Dermis blood vessel endothelial cell (primary cell): ENCODE data around the gene SHLD1. TPM values are rescaled to one million over a fixed set of nuclear protein-coding genes. Genes with fewer than 3 reads are reported as not detected.
"Not testable (repeated sequence)": the region's sequence is repeated elsewhere in the genome, so short reads cannot be mapped to it uniquely, and the experiment has no call there.

Experiments used
- DNase-seq: peaks from one replicate; pipeline ENCODE4 v3.0.0; 2010
- total RNA-seq: library from RNA; depleted of rRNA; stranded (reverse); fragments of >200 nt; gene quantifications from 2 replicates; pipeline ENCODE4 v1.2.3, GENCODE V29; 2014

Gene SHLD1
- total RNA-seq, 1 donor from 2014 or later = 3.4 TPM

DNA sequence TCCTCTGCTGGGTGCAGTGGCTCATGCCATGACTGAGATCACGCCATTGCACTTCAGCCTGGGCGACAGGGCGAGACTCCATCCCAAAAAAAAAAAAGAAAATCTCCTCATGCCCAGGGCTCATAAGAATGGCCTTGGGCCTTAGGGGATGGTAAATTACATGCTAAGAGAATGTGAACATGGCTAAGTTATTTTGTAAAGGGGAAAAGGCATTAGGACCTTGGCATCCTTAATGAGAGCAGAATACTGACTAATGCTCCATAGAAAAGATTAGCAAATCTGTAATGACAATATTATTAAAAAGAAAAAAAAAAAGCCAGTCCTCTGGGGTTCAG lies 12.6 kb upstream of the SHLD1 start:
- DNase-seq = no peak

DNA sequence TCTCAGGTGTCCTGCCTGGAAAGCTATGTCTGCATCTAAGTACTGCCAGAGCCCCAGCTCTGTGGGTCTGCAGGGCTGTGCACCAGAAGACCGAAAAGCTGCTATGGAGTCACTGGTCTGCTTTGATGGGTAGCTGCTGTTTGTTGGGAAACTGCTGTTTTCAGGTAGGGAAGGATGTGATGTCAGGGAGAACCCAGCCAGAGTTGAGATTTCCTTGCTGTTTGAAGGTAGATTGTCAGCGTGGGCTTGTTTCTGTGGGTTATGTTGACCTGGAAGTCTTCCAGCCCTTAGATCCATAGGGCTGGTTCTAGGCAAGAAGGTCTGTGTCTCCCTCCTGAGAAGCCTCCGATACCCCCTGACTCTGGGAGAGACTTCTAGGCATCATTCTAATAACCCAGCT lies 12.2 kb upstream of the SHLD1 start:
- no peak for DNase-seq

DNA sequence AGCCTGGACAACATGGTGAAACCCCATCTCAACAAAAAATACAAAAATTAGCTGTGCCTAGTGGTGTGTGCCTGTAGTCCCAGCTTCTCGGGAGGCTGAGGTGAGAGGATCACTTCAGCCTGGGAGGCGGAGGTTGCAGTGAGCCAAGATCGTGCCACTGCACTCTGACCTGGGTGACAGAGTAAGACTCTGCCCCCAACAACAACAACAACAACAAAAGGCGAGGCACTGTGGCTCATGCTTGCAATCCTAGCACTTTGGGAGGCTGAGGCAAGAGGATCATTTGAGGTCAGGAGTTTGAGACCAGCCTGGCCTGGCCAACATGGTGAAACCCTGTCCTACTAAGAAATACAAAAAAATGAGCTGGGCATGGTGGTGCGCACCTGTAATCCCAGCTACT lies 9.6 kb upstream of the SHLD1 start:
- DNase-seq = not testable (repeated sequence)

DNA sequence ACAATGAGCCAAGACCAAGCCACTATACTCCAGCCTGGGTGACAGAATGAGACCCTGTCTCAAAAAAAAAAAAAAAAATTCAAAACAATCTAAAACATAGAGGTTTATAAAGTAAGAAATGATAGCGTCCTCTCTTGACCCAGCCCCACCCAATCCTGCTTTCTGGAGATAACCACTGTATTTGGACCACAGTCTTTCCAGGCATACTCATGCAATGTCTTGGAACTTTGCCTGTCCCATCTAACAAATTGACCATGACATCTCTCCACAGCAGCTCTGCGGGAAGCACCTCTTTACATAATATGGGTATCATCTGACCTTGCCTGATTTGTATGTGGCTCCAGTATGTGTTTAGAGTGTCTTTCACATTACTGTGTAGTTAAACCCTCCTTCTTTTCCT lies 9.1 kb upstream of the SHLD1 start:
- DNase-seq = no peak

DNA sequence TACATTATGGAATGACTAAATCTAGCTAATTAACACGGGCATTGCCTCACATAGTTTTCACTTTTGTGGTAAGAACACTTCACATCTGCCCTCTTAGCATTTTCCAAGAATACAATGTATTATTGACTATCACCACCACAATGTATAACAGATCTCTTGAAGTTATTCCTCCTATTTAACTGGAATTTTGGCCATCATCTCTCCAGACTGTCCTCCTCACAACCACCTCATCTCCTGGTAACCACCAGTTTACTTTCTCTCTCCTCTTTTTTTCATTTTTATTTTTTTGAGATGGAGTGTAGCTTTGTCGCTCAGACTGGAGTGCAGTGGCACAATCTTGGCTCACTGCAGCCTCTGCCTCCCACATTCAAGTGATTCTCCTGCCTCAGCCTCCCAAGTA lies 8.2 kb upstream of the SHLD1 start:
- DNase-seq = no peak

DNA sequence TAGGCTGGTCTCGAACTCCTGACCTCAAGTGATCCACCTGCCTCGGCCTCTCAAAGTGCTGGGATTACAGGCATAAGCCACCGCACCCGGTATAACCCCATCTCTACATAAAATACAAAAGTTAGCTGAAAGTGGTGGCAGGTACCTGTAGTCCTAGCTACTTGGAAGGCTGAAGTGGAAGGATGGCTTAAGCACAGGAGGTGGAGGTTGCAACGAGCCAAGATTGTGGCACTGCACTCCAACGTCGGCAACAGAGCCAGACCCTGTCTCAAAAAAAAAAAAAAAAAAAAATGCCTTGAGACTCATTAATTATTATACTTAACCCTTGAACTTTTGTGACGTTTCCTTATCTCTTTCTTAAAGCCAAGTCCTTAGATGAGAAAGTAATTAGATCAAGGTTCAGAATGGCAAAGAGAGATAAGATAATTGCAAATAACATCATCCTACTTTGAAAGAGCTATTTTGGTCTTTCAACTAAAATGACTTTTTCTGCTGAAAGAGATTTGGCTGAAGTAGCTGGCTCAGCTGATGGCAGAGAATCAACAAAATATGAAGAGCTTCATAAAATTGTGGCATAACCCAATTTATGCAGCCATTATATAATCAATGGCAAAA lies 4.7 kb upstream of the SHLD1 start:
- no peak for DNase-seq

DNA sequence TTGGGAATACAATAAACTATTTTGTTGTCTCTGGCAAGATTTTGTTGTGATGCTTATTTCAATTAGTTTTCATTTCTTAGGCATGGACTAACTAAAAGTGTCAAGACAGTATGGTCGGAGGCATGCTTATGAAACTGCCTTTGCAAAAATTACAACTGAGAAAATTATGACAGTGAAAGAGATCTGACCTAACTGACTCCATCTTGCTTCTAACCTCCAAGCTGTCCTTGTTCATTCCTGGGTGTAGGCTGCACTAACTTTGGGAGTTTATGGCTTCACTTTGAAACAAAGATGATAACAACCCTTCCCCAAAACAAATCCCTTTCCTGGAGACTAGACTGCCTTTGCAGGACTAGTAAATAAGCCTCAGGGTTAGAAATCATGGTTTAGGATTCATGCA lies 4.1 kb upstream of the SHLD1 start:
- DNase-seq = no peak

DNA sequence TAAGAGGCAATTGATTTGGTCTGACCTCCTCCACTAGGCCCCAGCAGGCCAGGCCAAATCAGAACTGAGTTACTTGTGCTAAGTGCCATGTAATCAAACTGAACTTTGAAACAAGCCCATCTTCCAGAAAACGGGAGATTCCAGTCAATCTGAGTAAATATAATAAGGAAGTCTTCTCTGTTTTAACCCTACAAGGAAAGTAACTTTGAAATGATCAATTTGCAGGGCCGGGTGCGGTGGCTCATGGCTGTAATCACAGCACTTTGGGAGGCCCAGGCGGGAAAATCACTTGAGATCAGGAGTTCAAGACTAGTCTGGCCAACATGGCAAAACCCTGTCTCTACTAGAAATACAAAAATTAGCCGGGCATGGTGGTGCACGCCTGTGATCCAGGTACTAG lies 2.0 kb upstream of the SHLD1 start:
- no peak for DNase-seq

DNA sequence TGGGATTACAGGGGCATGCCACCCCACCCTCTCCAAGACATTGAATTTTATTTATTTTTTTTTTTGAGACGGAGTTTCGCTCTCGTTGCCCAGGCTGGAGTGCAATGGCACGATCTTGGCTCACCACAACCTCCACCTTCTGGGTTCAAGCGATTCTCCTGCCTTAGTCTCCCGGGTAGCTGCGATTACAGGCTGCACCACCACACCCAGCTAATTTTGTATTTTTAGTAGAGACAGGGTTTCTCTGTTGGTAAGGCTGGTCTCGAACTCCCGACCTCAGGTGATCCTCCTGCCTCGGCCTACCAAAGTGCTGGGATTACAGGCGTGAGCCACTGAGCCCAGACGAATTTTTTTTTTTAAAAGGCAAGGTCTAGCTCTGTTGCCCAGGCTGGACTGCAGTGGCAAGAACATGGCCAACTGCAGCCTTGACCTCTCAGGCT lies 669 bp upstream of the SHLD1 start:
- not testable (repeated sequence) for DNase-seq

DNA sequence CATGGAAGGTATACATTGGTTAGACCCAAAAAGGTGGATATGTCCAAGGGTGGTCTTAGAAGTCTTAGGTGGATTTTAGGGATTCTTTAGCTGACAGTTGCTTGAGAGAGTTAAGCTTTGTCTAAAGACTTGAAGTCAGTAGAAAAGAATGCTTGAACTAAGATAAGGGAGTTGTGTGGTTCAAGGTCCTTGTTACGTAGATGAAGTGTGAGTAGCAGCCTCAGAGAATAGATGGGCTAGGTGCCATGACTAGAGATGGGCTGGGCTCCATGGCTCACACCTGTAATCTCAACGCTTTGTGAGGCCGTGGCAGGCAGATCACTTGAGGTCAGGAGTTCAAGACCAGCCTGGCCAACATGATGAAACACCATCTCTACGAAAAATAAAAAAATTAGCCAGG lies 1.7 kb downstream of the SHLD1 start:
- DNase-seq = no peak

DNA sequence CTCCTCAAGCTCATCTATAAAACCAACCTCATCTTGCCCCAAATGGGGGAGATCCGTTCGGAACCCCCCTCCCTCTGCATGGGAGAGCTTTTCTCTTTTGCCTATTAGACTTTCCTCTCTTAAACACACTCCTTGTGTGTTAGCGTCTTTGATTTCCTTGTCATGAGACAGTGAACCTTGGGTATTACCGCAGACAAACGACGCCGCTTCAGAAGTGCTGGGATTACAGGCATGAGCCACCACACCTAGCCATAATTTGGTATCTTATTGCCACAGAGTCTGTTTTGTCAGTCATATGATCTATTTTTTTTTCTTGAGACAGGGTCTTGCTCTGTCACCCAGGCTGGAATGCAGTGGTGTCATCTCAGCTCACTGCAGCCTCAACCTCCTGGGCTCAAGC lies 3.6 kb downstream of the SHLD1 start:
- no peak for DNase-seq

DNA sequence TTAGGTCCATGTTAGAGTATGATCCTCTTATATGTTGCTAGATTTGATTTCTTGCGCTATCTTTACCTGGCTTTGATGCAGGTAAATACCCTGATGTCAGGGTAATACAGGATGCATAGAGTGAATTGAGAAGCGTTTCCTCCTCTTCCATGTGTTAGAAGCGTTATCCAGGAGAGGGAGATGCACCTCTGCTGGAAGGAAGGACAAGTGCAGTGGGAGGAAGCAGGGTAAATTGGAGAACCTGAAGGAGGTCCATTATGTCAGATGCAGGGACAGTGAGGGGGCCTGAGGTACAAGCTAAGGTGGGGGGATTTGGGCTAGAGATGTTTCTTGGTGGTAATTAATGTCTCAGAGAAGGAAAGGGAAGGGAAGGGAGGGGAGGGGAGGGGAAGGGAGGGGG lies 7.7 kb downstream of the SHLD1 start:
- no peak for DNase-seq

DNA sequence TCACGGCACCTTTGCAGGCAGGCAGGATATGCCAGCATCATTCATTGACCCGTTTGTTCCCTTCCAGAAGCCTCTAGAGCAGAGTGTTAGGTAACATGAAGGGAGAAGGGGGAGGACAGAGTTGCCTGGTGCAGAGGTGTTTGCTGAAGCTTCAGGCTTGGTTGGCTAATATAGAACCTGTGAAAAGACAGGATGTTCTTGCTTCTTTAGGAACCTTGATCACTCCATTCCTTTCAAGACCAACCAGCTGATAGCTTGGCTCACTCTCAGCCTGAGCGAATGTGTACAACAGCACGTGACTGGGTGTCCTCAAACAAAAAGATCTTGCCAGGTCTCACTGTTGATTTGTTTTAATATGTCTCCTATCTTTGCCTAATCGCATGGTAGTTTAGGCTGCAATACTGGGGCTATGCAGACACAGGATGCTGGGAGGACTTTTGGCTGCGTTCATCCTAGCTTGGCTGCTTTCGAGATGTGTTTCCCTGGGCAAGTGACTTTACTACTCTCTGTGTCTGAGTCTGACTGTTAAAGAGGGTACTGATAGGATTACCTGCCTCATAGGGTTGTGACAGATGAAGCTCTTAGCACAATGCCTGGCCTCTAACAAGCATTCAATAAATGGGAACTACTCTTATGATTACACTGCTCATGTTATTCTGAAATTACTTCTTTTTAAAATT lies 16.0 kb downstream of the SHLD1 start:
- DNase-seq = no peak

DNA sequence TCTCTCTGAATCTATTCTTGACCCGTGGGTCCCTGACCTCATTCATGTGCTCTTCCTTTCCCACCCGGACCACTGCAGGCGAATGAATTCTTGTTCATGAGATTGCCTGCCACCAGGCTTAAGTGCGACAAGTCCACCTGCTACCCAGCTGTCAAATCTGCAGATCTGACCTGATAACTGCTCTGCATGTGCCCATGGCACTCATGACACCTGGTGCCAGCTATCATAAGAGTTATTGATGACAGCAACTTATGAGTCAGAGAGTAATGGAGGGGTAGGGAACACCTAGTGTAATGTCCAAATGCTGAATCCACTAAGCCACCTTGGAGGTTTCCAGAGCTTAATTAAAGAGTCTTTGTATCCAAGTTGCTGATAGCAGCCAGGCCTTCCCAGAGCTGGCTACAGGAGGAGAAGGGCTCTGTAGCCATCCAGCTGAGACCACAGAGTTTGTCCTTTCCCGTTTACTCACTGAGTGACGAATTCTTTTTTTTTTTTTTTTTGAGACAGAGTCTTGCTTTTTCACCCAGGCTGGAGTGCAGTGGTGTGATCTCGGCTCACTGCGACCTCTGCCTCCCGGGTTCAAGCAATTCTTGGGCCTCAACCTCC lies 17.4 kb downstream of the SHLD1 start:
- DNase-seq = no peak

DNA sequence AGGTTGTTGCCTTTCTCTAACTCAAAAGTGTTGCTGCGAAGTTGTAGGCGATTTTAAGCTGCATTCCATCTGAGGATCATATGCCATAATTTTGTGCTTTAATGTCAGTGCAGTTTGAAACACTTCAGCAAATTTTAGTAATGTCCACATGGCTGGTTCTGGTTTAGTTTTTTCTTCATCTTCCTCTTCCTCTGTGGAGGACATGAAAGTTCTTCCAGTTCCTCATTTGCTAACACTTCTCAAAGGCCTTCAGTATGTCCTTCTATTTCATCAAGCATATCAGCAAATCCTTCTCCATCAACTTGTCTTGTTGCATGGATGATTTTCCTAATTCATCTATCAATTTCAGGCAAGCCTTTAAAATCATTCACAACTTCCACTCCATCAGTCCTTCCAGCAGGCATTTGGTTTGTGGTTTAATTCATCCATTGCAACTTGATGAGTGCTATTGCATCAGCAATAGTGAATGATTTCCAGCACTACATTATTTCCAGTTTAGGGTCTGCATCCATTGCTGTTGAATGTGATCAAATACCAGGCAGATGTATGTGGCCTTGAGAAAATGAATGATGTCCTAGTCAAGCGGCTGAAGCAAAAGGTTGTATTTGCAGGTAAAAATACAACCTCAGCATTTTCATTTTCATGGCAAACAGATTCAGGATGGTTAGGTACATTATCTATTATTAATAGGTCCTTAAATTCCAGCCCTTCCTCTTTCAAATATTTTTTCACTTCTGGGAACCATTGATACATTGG lies 20.2 kb downstream of the SHLD1 start:
- no peak for DNase-seq

DNA sequence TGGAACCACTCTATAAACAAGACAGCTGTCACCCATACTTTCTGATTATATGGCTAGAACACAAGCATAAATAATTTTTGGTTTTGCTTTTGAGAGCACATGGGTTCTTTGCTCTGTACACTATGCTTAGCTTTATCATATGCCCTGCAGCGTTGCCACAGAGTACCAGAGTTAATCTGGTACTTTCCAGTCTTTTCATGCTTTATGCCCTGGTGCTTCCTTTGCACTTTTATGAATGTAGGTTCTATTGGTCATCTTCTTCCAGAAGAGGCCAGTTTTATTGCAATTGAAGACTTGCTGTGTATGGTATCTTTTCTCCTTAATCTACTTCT lies 20.8 kb downstream of the SHLD1 start:
- no peak for DNase-seq

DNA sequence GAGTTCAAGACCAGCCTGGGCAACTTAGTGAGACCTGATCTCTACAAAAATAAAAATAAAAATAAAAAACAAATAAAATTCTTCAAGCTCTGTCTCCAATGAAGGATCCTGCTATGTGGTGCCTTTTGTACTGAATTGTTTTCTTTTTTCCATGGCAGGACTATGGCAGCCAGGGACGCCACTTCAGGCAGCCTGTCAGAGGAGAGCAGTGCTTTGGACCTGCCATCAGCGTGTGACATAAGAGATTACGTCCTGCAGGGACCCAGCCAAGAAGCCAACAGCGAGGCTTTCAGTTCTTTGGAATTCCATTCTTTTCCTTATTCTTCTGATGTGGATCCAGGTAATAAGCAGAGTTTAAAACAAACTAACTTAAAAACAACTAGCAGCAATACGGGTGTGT lies 22.5 kb downstream of the SHLD1 start:
- no peak for DNase-seq

DNA sequence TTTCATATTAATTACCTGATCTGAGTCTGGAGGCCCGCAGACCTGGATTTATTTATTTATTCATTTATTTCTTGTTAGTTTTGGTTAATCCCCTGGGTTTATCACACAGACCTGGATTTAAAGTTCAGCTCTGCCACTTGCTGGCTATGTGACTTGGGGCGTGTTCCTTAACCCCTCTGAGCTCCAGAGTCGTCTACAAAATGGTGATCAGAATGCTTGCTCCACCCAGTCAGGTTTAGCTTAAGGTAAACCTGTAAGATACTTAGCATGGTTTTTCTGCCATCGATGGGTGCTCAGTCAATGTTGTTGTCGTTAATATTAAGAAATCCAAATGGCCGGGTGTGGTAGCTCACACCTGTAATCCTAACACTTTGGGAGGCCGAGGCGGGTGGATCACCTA lies 23.4 kb downstream of the SHLD1 start:
- no peak for DNase-seq

DNA sequence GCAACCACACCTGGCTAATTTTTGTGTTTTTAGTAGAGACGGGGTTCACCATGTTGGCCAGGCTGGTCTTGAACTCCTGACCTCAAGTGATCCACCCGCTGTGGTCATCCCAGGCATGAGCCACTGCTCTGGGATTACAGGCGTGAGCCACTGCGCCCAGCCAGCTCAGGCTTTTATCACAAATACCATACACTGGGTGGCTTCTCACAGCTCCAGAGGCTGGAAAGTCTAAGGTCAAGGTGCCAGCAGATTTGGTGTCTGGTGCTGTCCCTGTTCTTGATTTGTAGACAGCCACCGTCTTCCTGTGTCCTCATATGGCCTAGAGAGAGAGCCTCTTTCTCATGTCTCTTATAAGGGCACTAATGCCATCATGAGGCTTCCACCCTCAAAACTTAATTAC lies 25.9 kb downstream of the SHLD1 start:
- no peak for DNase-seq

DNA sequence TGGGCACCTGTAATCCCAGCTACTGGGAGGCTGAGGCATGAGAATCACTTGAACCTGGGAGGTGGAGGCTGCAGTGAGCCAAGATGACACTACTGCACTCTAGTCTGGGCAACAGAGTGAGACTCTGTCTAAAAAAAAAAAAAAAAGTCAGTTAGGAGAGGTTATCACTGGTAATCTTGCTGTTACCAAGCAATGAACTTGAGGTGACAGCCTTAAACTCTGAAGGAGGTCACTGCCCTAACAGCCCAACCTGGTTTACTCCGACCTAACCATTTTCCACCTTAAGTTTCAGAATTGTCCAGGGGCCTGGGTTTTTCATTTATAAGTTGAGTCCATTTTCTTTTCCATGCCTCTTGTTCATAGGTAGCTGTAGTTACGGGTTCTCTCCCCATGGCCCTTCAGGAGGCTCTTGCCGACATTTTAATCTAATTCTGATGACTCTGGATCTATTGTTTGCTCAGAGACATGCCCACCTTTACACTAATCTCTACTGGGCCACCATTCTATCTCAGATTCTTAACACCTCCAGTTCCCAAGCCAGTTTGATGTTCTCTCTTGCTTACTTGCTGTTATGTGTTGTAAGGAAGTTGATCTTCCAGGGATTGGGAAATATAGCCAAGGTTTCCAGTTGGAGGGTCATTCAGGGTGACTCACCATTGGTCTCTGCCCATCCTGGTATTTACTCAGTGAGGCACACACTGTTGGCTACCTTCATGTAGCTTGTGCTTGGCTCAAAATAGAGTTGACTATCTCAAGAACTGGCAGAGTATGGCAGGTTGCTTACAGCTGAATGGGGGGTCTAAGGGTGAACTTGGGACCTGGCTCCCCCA lies 29.1 kb downstream of the SHLD1 start:
- DNase-seq = peak; percentile 16

DNA sequence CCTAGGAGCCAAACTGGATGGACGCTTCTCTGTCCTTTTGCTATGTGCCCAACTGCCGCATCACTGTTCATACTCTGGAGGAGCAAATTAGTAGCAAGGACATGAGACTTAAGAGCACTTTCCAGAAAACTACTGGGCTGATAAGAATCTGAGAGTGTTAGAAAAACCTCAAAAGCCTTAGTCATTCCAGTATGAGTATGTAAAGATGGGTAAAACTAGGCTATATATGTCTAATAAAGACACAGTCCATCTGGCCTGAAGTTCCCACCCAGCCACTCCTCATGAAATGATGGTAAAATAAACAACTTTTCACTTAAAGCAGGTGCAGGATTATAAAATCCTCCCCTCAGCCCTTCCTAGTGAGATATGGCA lies 30.6 kb downstream of the SHLD1 start:
- DNase-seq = no peak

DNA sequence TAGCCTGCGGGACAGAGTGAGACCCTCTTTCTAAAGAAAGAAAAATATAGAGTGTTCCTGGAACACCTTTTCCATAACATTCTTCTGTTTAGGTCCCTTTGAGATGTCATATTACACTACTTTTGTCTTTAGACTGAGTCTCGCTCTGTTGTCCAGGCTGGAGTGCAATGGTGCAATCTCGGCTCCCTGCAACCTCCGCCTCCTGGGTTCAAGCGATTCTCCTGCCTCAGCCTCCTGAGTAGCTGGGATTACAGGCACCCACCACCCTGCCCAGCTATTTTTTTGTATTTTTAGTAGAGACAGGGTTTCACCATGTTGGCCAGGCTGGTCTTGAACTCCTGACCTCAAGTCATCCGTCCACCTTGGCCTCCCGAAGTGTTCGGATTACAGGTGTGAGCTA lies 31.2 kb downstream of the SHLD1 start:
- not testable (repeated sequence) for DNase-seq
